ENCODE results near the gene AADAT. TPM values are rescaled to one million over a fixed set of nuclear protein-coding genes. Genes with fewer than 3 reads are reported as not detected.

The AADAT gene
- total RNA-seq, 1 donor from 2014 or later = 24.2 TPM

DNA sequence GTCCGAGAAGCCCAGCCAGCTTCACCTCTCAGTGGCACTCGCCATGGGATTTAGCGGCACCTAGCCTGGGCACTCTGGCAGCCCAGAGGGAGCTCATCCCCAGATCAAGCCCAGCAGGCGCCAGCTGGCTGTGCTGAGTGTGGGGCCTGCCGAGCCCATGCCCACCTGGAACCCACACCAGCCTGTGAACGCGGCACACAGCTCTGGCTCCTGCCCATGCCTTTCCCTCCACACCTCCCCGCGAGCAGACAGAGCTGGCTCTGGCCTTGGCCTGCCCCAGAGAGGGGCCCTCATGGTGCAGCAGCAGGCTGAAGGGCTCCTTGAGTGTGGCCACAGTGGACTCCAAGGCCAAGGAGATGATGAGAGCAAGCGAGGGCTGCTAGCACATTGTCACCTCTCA is 38.0 kb upstream of the AADAT start:
- H3K4me1 ChIP-seq = no peaks in the 10 kb centered on the region
- no peaks in the 10 kb centered on the region for H3K27me3 ChIP-seq
- H3K9me3 ChIP-seq (ENCODE audit: low read depth) = no peaks in the 10 kb centered on the region
- H3K4me2 ChIP-seq = no peak overlapping the region
- H3K9ac ChIP-seq = no peak overlapping the region
- Mint-ChIP-seq H3K9me3 (peaks cover 13% of the 10 kb centered on the region), H3K4me1 (no peaks in the 10 kb centered on the region), H3K4me3 (no peak overlapping the region), H3K27ac (no peak overlapping the region), H3K27me3 (ENCODE audit: insufficient read depth, low read depth) (peaks cover 3% of the 10 kb centered on the region), H3K36me3 (peaks cover 2% of the 10 kb centered on the region)
- H2AFZ ChIP-seq (replicated peaks) = no peak overlapping the region
- DNase-seq (ENCODE audit: low spot score) = no peak
- no peaks in the 10 kb centered on the region for H4K20me1 ChIP-seq (ENCODE audit: low read depth)
- TF ChIP-seq EZH2 (IDR thresholded peaks at IDR 0.05) (no peak), EZH2phosphoT487 (IDR thresholded peaks at IDR 0.05) (no peak)
- TF ChIP-seq, protein P1, sequence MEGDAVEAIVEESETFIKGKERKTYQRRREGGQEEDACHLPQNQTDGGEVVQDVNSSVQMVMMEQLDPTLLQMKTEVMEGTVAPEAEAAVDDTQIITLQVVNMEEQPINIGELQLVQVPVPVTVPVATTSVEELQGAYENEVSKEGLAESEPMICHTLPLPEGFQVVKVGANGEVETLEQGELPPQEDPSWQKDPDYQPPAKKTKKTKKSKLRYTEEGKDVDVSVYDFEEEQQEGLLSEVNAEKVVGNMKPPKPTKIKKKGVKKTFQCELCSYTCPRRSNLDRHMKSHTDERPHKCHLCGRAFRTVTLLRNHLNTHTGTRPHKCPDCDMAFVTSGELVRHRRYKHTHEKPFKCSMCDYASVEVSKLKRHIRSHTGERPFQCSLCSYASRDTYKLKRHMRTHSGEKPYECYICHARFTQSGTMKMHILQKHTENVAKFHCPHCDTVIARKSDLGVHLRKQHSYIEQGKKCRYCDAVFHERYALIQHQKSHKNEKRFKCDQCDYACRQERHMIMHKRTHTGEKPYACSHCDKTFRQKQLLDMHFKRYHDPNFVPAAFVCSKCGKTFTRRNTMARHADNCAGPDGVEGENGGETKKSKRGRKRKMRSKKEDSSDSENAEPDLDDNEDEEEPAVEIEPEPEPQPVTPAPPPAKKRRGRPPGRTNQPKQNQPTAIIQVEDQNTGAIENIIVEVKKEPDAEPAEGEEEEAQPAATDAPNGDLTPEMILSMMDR (IDR thresholded peaks at IDR 0.05) = no peak
- no peak overlapping the region for H3K4me3 ChIP-seq
- H3K36me3 ChIP-seq = no peaks in the 10 kb centered on the region
- no peak overlapping the region for H3K27ac ChIP-seq
- H3K79me2 ChIP-seq (ENCODE audit: low read depth) = no peaks in the 10 kb centered on the region
- no peaks in the 10 kb centered on the region for H3F3A ChIP-seq (ENCODE audit: low read depth)

DNA sequence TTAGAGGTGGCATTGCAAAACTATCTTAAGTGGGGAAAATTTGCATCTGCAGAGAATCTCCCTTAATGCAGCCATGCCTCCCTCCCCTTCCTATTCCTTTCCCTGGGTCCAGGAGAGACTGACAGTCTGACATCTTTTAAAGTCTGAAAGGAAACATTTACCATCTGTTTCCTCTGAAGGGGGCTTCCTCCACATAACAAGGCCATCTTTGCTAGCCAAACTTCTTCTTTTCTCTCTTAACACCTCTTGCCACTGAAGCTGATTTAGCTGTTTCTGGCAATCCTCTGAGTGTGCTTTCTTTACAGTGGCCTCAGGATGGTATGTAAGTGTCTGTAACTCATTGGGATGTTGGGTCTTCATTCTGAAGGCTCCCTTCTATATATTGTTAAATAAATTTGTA is 34.6 kb upstream of the AADAT start:
- no peaks in the 10 kb centered on the region for H3F3A ChIP-seq (ENCODE audit: low read depth)
- H3K4me2 ChIP-seq = no peak overlapping the region
- H3K36me3 ChIP-seq = no peaks in the 10 kb centered on the region
- H3K4me3 ChIP-seq = no peak overlapping the region
- no peaks in the 10 kb centered on the region for H3K9me3 ChIP-seq (ENCODE audit: low read depth)
- no peaks in the 10 kb centered on the region for H3K36me3 Mint-ChIP-seq
- no peaks in the 10 kb centered on the region for H3K79me2 ChIP-seq (ENCODE audit: low read depth)
- DNase-seq (ENCODE audit: low spot score) = no peak
- no peak overlapping the region for H3K4me3 Mint-ChIP-seq
- no peaks in the 10 kb centered on the region for H3K27me3 ChIP-seq
- TF ChIP-seq, protein P1 (IDR thresholded peaks at IDR 0.05) = no peak
- TF ChIP-seq EZH2phosphoT487 (IDR thresholded peaks at IDR 0.05) (no peak), EZH2 (IDR thresholded peaks at IDR 0.05) (no peak)
- no peak overlapping the region for H2AFZ ChIP-seq (replicated peaks)
- no peaks in the 10 kb centered on the region for H3K4me1 ChIP-seq
- peaks cover 2% of the 10 kb centered on the region for H3K9me3 Mint-ChIP-seq
- H4K20me1 ChIP-seq (ENCODE audit: low read depth) = no peaks in the 10 kb centered on the region
- H3K4me1 Mint-ChIP-seq = no peaks in the 10 kb centered on the region
- H3K9ac ChIP-seq = no peak overlapping the region
- no peak overlapping the region for H3K27ac ChIP-seq
- peaks cover 3% of the 10 kb centered on the region for H3K27me3 Mint-ChIP-seq (ENCODE audit: insufficient read depth, low read depth)
- no peak overlapping the region for H3K27ac Mint-ChIP-seq

DNA sequence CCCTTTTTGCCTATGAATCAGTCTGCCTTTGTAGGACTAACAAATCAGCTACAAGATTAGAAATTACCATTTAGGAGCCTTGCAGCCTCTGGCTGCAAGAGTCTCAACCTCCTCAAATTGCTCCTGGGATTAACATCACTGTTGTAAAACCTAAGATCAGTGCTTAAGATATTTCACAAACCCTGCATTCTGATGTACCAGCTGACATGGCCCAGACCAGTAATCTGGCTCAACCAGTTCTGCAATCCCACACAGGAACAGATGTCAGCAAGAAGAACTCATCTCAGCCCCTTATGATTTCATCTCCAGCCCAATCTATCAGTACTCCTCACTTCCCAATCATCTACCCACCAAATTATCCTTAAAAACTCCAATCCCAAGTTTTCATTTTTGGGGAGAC is 32.5 kb upstream of the AADAT start:
- no peaks in the 10 kb centered on the region for H3K4me1 ChIP-seq
- no peaks in the 10 kb centered on the region for H3K9me3 ChIP-seq (ENCODE audit: low read depth)
- peaks cover 2% of the 10 kb centered on the region for H3K36me3 Mint-ChIP-seq
- H3K9me3 Mint-ChIP-seq = peaks cover 9% of the 10 kb centered on the region
- no peak overlapping the region for H3K4me3 ChIP-seq
- H3K27me3 ChIP-seq = no peaks in the 10 kb centered on the region
- H2AFZ ChIP-seq (replicated peaks) = no peak overlapping the region
- H3K4me1 Mint-ChIP-seq = no peaks in the 10 kb centered on the region
- no peak overlapping the region for H3K4me3 Mint-ChIP-seq
- H3K36me3 ChIP-seq = no peaks in the 10 kb centered on the region
- H3K79me2 ChIP-seq (ENCODE audit: low read depth) = no peaks in the 10 kb centered on the region
- no peak overlapping the region for H3K27ac ChIP-seq
- DNase-seq (ENCODE audit: low spot score) = no peak
- H3K27me3 Mint-ChIP-seq (ENCODE audit: insufficient read depth, low read depth) = peaks cover 6% of the 10 kb centered on the region
- no peaks in the 10 kb centered on the region for H4K20me1 ChIP-seq (ENCODE audit: low read depth)
- no peak overlapping the region for H3K4me2 ChIP-seq
- TF ChIP-seq, protein P1 (IDR thresholded peaks at IDR 0.05) = no peak
- TF ChIP-seq EZH2 (IDR thresholded peaks at IDR 0.05) (no peak), EZH2phosphoT487 (IDR thresholded peaks at IDR 0.05) (no peak)
- H3K27ac Mint-ChIP-seq = no peak overlapping the region
- H3F3A ChIP-seq (ENCODE audit: low read depth) = no peaks in the 10 kb centered on the region
- no peak overlapping the region for H3K9ac ChIP-seq
